ENCODE results near the gene TBL1XR1. TPM values are rescaled to one million over a fixed set of nuclear protein-coding genes. Genes with fewer than 3 reads are reported as not detected.

TBL1XR1 gene
- total and polyA plus RNA-seq, 2 of the 13 experiments (the other 11 are each of a cell fraction or from before 2014, with no cell fraction given) = 57.7 to 62.5 TPM

- TF ChIP-seq ZNF280B (CRISPR knock-in tag; IDR thresholded peaks at IDR 0.05; ENCODE audit: borderline replicate concordance) = no peak
Observed at GRCh38 chr3:177071496-177072156, 125.7 kb downstream of the TBL1XR1 start (continued).

- no TSS peak for BruUV-seq (replicated peaks)
- H3K27ac ChIP-seq (ENCODE audit: extremely low read length, insufficient read depth, low read length) = no peak overlapping the region
- no peak for TF ChIP-seq ZNF33A (CRISPR knock-in tag; IDR thresholded peaks at IDR 0.05; ENCODE audit: borderline replicate concordance)
- no peak for TF ChIP-seq POLR2A (IDR thresholded peaks at IDR 0.05; ENCODE audit: insufficient read depth in 1 of 2, low read depth in 2 of 2, low read length in 2 of 2)
- no peak for TF ChIP-seq TARDBP (CRISPR knock-in tag; IDR thresholded peaks at IDR 0.05)
- TF ChIP-seq XBP1 (CRISPR knock-in tag; IDR thresholded peaks at IDR 0.05) = no peak
- TF ChIP-seq ATF7 (IDR thresholded peaks at IDR 0.05) = no peak
- no peak for TF ChIP-seq ATF7 (CRISPR knock-in tag; IDR thresholded peaks at IDR 0.05)
- TF ChIP-seq SIN3B (IDR thresholded peaks at IDR 0.05; ENCODE audit: low read length) = no peak
- no peak for TF ChIP-seq ZNF142 (CRISPR knock-in tag; IDR thresholded peaks at IDR 0.05)
- TF ChIP-seq ZBTB39 (CRISPR knock-in tag; IDR thresholded peaks at IDR 0.05) = no peak
- no peak for TF ChIP-seq ZBTB7B (CRISPR knock-in tag; IDR thresholded peaks at IDR 0.05)
- no peak for TF ChIP-seq BCL6 (CRISPR knock-in tag; IDR thresholded peaks at IDR 0.05)
- no peak for TF ChIP-seq ZBTB7A (CRISPR knock-in tag; IDR thresholded peaks at IDR 0.05)
Observed at GRCh38 chr3:177069514-177070329, 127.6 kb downstream of the TBL1XR1 start.

More at GRCh38 chr3:177069514-177070329, 127.6 kb downstream of the TBL1XR1 start:
- Histone ChIP-seq H3K79me2 (ENCODE audit: insufficient read depth, low read length) (peaks cover 86% of the 10 kb centered on the region), H3K36me3 (replicated peaks in 1 of 2; ENCODE audit: control insufficient read depth in 1 of 2, insufficient read depth in 2 of 2, low read length in 2 of 2) (no peaks in the 10 kb centered on the region; a peak in 2 of 5 replicates), H3K4me2 (ENCODE audit: low read depth, low read length) (no peak overlapping the region), H2AFZ (ENCODE audit: low read length) (no peak overlapping the region), H3K9ac (ENCODE audit: insufficient read depth, low read depth, low read length) (no peak overlapping the region), H4K20me1 (ENCODE audit: insufficient read depth, low read length) (peaks cover 15% of the 10 kb centered on the region), H3K4me3 (replicated peaks in 1 of 3; ENCODE audit: insufficient read depth in 1 of 3, low read depth in 2 of 3, low read length in 3 of 3) (no peak overlapping the region), H3K27me3 (ENCODE audit: control insufficient read depth in 1 of 2, insufficient read depth in 2 of 2, low read length in 2 of 2) (no peaks in the 10 kb centered on the region; a peak in 1 of 5 replicates), H3K9me3 (ENCODE audit: low read length) (no peaks in the 10 kb centered on the region), H3K4me1 (ENCODE audit: insufficient read depth, low read length) (no peaks in the 10 kb centered on the region)
- in situ Hi-C loops (cut with HindIII; ENCODE audit: extremely low pct_ligation_motif_present, low pct_unique_long_range_greater_than_20kb) (no loop called here), intact Hi-C loops (cut with micrococcal nuclease; ENCODE audit: unreplicated experiment) (no loop called here)
- FAIRE-seq (no peak), DNase-seq (ENCODE audit: low spot score) (no peak), ATAC-seq (no peak)
- POLR2A ChIA-PET = no interaction called here
- CTCF ChIA-PET (ENCODE audit: low intra/inter-chr PET ratio, low total read pairs) = no interaction called here
- 98% methylated on average over 6 of the region's 6 CpGs for WGBS (ENCODE audit: low lambda C conversion rate)
